Smooth muscle cell of the brain vasculature (primary cell): Measurements from ENCODE around the gene AP1S2.
"Not testable (repeated sequence)": the region's sequence is repeated elsewhere in the genome, so short reads cannot be mapped to it uniquely, and the experiment has no call there.

Source experiments
- DNase-seq: peaks from one replicate; pipeline ENCODE4 v3.0.0-alpha.2; 2012; ENCODE audit warnings: low read depth, low spot score

Gene AP1S2

DNA sequence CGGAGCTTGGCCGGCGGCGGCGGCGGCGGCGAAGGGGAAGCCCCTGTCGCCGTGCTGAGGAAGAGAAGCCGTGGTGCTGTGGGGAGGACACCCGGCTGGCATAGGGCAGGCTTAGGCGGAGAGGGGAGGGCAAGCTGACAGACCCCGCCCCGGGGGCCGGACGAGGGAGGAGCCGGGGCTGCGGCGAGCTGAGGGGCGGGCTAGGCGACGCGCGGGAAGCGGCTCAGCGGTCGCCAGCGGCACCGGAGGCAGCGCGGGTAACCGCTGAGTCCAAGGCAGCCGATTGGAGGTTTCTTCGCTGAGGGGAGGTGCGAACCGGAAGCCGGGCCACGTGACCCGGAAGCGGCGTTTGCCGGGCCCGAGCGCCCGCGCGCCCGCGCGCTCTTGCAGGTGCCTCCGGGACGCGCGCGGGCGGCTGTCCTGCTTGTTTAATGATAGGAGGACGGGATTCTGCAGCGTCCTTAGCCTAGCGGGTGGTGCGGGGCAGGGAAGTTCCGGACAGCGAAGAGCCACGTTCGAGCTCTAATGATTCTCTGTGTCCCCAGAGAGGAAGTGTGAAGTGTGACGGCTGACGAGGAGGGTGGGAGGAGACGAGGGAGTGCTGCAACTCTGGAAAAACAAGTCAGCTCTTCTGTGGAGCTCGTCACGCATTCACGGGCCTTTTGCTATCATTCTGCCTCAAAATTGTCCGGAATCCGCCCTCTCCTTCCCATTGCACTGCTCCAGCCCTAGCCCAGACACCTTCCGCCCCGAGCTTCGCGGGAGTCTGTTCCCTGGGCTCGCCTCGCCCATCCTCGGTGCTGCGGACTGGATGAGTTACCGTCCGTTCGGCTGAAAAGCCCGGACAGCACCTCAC, at the start of gene AP1S2:
AP1S2 (minus strand) TSS at position 102 of the 856 bp plus-strand sequence. CDS start 2,289 bp downstream, outside the sequence.
- peak; percentile 75 for DNase-seq

DNA sequence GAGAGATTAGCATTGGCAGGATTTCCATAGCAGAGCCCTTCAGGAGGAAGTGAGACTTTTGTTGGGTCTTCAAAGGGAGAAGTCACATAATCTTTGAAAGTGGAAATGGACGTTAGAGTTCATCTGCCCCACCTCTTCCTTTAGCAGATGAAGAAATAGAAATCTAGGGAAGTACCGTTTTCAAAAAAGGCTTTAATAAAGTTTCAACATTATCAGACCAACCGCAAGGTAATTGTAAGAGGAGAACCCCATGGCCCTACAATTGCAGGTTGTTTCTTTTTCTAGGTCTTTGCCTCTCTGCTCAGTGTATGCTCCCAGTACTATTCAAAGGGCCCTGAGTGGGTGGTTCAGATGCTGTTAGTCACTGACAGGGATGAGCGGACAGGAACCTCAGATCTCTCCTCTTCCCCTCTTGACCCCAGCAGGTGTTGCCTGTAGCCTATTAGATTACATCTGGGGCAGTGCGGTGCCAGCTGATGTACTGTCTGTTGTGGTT, 48.6 kb upstream of the AP1S2 start:
- no peak for DNase-seq

DNA sequence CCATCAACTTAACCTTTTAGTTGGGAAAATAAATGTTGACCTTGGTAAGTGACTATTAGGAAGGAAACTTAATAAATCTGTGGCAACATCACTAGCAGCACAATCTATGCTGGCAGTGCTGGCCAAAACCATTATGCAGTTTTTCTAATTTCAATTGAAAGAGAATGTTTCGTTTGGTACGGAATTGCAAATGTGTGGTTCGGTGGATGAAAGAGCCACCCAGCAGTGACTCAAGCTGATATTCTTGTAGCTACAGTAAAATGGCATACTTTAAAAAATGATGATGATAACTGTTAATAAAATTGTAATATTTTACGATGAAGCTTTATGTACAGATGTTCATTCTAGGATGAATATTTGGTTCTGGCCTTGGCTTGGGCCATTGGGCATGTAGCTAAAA, 40.7 kb upstream of the AP1S2 start:
- no peak for DNase-seq

DNA sequence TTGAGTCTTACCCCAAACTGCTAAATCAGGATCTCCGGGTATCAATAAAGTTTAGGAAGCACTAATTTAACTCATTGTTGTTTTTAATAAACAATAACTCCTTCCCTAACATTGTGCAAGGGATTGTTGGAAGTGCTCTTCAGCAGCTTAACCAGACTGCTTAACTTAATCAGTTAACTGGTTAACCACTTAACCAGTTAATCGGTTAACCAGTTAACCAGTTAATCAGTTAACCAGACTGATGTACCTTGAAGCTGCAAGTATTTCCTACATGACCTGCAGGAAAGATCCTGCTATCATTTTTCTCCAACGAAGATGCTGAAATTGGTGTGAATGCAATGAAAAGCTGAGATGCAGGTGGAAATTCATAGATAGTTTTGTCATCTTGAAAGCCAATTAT, 40.1 kb upstream of the AP1S2 start:
- DNase-seq = no peak

DNA sequence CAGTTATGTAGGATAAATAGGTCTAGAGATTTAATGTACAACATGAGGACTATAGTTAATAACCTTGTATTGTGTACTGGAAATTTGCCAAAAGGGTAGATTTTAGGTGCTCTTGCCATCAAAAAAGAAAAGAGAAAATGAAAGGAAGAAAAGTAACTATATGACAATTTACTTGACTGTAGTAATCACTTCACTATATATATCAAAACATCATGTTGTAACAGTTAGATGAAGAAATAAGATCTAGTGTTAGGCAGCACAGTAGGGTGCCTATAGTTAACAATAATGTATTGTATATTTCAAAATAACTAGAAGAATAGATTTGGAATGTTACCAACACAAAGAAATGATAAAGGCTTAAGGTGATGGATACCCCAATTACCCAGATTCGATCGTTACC, 35.9 kb upstream of the AP1S2 start:
- DNase-seq = no peak

DNA sequence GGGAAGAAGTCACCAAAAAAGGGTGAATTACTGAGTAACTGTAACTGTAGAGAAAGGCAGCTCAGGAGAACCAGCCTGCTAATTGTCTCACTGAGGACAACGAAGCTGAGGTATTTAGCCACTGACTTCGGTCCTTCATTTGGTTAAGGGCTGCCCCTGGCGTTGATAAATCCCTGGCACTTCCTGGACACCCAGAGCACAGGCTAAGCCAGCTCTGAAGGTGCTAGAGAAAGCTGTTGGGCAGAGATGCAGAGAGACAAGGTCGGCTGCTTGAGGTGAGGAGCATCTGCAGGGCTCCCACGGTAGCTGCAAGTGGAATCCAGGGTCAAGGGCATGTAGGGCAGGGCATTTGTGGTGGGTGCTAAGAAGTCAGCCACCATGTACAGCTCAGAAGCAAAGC, 33.4 kb upstream of the AP1S2 start:
- DNase-seq = no peak

DNA sequence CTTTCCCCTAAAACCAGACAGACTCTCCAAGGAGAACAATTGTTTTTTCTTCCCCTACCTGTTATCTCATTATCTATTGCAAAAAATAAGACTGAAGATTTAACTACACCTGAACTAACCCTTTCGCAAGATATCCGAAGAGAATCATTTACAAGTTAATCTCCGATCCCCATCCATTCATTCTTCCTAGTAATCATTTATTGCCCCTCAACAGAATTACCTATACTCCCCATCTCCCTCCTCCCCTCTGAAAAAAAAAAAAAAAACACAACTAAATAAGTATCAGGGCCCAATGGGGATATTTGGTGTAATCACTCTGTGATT, 28.9 kb upstream of the AP1S2 start:
- no peak for DNase-seq

DNA sequence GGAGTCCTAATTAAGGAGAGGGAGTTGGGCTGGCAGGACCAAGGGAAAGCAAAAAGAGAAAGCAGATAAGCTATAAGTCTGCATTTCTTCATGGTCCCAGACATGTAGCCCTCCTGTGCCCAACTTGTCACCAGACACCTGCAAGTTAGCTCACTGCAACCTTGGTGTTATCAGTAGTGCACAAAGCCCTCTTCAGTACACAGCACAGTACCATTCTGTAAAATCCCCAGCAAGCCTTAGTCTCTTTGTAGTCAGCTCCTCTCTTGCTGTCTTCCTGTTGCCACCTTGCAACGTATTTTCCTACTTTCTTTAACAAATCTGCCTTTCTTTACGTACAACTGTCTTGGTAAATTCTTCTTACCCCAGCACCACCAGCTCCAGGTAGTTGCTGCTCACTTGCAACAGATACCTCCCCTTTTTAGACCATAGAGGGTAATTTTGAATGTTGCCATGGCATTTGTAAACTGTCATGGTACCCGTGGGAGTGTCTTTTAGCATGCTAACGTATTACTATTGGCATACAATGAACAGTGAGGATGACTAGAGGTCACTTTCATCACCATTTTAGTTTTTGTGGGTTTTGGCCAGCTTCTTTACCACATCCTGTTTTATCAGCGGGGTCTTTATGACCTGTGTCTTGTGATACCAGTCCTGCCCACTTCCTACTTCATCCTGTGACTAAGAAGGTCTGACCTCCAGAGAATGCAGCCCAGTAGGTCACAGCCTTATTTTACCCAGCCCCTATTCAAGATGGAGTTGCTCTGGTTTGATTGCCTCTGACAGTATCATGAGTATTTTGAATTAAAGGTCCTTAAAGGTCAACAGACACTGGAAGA, 28.3 kb upstream of the AP1S2 start:
- DNase-seq = no peak

DNA sequence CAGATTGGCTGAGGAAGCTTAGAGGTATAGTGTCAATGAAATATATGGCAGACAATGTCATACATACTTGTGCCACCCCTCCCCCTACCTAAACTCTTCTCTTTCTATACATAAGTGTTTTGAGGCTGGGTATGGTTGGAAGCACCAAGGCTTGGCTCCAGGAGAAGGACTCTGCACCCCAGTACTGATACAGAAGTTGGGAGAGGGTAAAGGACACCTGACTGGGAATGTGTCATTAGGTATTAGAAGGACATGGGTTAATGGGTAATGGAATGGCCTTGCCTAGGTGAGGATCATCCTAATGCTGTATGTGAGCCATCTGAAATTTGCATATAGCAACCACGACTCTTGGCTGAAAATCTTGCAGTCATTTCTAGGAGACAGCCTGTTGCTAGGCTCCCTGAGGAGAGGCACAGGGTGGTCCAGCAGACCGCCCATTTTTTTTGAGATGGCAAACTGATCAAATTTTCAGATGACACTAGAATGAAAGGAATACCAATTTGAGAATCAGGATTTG, 26.8 kb upstream of the AP1S2 start:
- DNase-seq = no peak

DNA sequence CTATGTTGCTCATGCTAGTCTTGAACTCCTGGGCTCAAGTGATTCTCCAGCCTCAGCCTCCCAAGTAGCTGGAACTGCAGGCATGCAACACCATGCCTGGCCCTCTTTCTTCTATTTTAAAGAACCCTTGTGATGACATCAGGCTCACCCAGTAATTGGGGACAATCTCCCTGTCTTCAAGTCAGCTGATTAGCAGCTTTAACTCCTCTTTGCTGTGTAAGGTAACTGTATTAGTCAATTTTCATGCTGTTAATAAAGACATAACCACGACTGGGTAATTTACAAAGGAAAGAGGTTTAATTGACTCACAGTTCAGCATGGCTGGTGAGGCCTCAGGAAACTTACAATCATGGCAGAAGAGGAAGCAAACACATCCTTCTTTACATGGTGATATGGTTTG, 23.3 kb upstream of the AP1S2 start:
- DNase-seq = not testable (repeated sequence)

DNA sequence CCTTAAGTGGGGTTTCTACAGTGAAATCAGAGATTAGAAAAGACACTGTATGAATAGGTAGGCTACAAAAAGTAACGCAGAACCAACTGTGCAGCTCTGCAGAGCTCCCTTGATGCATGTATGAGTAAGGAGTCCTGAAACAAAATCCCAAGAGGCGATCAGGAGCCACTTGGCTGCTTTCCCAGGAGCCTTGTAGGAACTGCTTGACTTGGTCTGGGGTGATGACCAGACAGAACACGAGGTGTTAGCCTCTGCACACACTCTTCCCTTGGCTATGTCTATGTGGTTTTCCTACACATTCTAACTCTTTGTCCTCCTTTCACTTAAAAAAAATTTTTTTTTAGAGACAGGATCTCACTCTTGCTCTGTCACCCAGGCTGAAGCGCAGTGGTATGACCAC, 22.8 kb upstream of the AP1S2 start:
- no peak for DNase-seq

DNA sequence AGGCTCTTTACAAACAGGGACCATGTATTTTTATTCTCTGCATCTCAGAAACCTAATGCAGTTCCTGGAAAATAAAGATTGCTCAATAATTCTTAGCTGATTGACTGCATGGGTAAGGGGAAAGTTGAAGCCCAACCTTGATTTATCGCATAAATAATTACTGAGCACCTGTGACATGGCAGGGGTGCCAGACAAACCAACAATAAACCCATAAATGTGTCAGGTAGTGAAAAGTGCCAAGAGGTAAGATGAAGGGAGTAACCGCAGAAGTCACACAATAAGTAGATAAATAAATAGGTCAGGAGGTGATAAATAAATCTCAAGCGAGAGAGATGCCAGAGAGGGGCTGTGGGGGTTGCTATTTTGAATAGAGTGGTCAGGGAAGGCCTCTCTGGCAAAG, 20.1 kb upstream of the AP1S2 start:
- DNase-seq = no peak

DNA sequence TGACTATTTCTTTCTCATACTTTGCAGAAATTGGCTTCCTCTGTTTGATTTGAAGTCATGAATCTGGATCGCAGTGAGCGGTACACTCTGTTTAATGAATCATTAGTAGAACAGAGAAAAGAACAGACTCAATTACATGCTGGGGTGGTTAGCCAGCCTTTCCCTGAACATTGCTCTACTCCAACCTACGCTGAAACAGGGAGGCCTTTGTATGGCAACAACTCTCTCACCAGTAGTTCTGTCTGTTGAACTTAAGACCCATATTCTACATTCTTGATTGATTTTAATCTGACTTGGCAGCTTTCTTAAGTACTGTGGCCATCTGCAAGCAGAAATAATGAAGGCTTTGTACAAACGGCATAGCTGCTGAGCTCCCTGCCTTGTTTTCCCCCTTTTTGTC, 19.0 kb upstream of the AP1S2 start:
- DNase-seq = no peak

DNA sequence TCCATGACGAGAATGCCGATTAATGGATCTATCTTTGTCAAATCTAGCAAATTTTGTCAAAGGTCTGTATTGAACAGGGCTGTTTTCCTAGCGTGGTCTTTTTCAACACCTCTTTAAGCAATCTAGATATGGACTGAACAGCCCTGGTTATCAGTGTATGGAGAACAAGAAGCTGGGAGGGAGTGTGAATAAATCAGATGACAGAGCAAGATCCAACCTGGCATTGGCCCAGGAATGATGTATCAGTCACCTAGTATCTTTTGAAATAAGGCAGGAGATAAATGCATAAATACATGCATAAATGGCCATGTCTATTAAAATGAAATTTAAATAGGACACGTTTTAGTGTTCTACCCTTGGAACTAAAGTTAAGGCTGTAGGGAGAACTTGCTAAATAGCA, 15.7 kb upstream of the AP1S2 start:
- DNase-seq = no peak

DNA sequence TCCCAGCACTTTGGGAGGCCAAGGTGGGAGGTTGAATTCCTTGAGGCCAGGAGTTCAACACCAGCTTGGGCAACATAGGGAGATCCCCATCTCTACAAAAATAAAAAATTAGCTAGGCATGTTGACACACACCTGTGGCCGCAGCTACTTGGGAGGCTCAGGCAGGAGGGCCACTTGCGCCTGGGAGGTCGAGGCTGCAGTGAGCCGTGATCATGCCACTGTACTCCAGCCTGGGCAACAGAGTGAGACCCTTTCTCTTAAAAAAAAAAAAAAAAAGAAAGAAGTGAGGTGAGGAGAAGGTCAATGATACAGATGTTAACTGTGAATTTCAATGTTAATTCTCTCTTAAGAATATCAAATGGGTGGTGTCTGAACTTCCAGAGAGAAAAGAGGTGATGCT, 15.1 kb upstream of the AP1S2 start:
- no peak for DNase-seq

DNA sequence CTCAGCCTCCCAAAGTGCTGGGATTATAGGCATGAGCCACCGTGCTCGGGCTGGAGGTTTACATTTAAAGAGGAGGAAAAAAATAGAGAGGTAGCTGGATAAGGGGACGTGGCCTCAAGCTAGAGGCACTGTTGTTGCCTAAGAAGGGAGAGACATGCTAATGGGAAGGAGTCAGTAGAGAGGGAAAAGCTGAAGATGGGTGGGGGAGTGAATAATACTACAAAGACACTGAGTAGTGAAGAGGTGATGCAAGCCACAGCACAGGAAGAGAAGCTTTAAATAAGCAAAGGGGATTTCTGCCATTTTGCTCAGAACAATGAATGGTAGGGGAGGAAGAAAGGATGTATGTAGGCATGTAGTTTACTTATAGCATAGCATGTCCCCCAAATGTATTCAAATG, 11.5 kb upstream of the AP1S2 start:
- DNase-seq = no peak

DNA sequence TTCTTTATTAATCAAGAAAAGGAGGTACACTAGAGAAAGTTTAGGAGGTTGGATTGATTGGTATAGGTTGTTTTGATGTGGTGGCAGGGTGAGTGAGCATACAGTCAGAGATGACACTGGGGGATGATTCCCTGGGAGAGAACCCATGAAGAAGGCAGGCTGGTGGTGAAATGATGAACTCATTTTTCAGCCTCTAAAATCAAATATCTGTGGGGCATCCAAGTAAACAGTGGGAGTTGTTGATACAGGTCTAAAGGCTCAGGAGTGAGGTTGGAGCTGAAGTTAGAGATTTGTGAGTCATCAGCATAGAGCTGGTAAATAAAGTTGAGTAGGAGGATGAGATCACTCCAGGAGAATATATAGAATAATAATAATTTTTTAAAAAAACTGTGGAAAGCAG, 10.0 kb upstream of the AP1S2 start:
- DNase-seq = no peak

DNA sequence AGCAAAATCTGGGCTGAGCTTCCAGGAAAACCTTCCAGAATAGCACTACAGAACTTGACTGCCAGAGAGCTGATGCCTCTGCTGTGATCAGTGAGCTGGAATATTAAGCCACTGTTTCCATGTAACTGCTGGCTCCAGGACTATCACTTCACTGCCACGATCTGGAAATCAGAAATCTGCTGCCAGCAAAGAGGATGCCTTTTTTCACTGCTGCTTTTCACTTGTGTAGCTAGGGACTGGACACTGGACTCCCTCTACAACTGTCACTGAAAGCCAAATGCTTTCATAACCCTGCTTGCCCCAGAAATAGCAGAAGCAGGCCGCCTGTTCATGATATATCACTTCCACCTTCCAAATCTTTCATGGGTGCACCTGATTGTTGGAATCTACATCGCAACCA, 9.4 kb upstream of the AP1S2 start:
- DNase-seq = no peak

DNA sequence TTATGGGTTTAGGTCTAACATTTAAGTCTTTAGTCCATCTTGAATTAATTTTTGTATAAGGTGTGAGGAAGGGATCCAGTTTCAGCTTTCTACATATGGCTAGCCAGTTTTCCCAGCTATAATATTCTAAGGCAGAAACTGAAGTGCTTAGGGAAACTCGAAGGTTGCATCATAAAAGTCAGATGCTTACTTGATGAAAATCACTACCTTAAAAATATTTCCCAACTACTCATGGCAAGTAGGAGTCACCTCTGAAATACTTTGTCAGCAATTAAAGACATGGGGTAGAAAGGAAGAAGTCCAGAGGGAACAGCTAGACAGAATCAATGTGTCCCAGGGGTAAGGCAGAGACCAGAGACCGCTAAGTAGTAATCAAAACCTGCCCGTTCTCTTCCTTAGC, 6.3 kb upstream of the AP1S2 start:
- DNase-seq = no peak

DNA sequence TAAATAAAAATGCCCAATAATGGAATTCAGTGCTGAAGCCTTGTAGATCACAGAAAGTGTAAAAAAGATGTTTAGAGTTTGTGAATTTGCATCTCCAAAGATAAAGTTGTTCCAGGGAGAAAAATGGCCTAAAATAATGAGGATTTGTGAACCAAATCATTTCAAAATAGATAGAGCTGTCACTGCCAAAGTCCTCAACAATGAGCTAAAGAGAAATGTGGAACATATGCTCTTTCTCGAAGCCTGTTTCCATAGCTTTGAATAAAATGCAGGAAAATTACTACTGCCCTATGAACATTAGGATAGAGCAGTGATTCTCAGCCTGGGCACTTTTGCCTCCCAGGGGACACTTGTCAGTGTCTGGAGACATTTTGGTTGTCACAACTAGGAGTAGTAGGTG, 3.4 kb upstream of the AP1S2 start:
- DNase-seq = no peak

DNA sequence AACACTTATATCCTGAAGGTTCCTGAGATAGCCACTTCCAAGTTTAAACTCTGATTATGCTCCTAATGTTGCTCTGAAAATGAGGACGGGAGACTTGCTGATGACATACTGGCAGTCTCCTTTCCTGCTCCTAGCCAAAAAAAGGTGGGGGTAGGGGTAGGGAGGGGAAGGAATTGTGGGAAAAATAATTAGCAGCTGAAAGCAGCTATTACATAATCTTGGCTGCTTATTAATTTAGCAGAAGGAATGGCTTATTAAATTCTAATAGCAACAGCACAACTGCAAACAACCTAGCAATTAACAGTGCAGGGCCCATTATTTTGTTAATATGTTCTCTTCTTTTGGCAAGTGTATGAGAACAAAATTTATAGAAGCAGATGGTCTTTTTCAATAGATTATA, 2.0 kb upstream of the AP1S2 start:
- no peak for DNase-seq

DNA sequence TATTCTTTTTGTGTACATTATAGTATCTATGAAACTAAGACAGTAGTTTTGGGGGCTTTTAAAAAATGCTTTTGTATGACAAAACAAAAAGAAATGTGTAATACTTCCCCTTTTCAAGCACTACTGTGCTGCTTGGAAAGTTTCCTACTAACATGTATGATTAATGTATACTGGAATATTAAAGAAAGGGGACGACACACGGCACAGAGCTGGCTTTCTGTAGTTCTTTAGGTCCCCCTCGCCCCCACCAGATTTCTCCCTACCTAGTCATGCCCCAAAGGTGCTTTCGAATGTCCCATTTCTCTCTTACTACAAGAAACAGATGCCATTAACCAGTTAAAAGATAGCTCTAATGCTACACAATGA, 1.6 kb upstream of the AP1S2 start:
- no peak for DNase-seq
